Fibroblast of lung (primary cell): ENCODE results near the gene IKBKE. TPM values are rescaled to one million over a fixed set of nuclear protein-coding genes. Genes with fewer than 3 reads are reported as not detected.

Source experiments
- DNase-seq, 2 donors: peaks; one replicate each; pipeline versions ENCODE4 v3.0.0 to v3.0.0-alpha.2; 2010; ENCODE audit warnings: low read depth in 2 of 2
- H2AFZ ChIP-seq: 2 replicates; pipeline ENCODE4 v1.5.1; 2012; ENCODE audit warnings: low read length, control low read depth, inconsistent platforms
- H3K27ac ChIP-seq: 2 replicates; pipeline ENCODE4 v1.5.1; 2011; ENCODE audit warnings: low read length, control low read depth; ENCODE audit not compliant: insufficient read depth
- H3K27me3 ChIP-seq: 2 replicates; pipeline ENCODE4 v1.5.1; 2011; ENCODE audit warnings: mild to moderate bottlenecking, low read length; ENCODE audit not compliant: control insufficient read depth, insufficient read depth
- H3K36me3 ChIP-seq: 2 replicates; pipeline ENCODE4 v1.5.1; 2011; ENCODE audit warnings: low read length; ENCODE audit not compliant: control insufficient read depth, insufficient read depth
- H3K4me1 ChIP-seq: 2 replicates; pipeline ENCODE4 v1.5.1; 2011; ENCODE audit warnings: low read length; ENCODE audit not compliant: control insufficient read depth, insufficient read depth; ENCODE audit errors: extremely low read depth
- H3K4me2 ChIP-seq: 2 replicates; pipeline ENCODE4 v1.5.1; 2011; ENCODE audit warnings: low read length, control low read depth; ENCODE audit not compliant: insufficient read depth; ENCODE audit errors: extremely low read depth
- H3K4me3 ChIP-seq, 4 experiments: fragments of 200-600 bp in 1 of 4; sonication (generic) in 1 of 4; replicated peaks in 1 of 4; 2 replicates each; pipeline ENCODE4 v1.5.1; 2011 to 2016; ENCODE audit warnings: low read length in 4 of 4, low read depth in 3 of 4, mild to moderate bottlenecking in 3 of 4, control low read depth in 2 of 4, inconsistent platforms in 1 of 4, mixed read lengths in 1 of 4; ENCODE audit not compliant: insufficient read depth in 1 of 4; ENCODE audit errors: control extremely low read depth in 1 of 4
- H3K79me2 ChIP-seq: 2 replicates; pipeline ENCODE4 v1.5.1; 2012; ENCODE audit warnings: mild to moderate bottlenecking, low read length, inconsistent platforms; ENCODE audit not compliant: control insufficient read depth, insufficient read depth
- H3K9ac ChIP-seq: 2 replicates; pipeline ENCODE4 v1.5.1; 2011; ENCODE audit warnings: mild to moderate bottlenecking, low read length, control low read depth; ENCODE audit not compliant: insufficient read depth
- H3K9me3 ChIP-seq: 2 replicates; pipeline ENCODE4 v1.5.1; 2012; ENCODE audit warnings: low read depth, low read length; ENCODE audit not compliant: control insufficient read depth, insufficient read depth
- H4K20me1 ChIP-seq: 2 replicates; pipeline ENCODE4 v1.5.1; 2011; ENCODE audit warnings: low read length; ENCODE audit not compliant: control insufficient read depth, insufficient read depth; ENCODE audit errors: extremely low read depth
- CTCF ChIP-seq, 2 donors: IDR thresholded peaks in 1 of 2; conservative IDR thresholded peaks in 1 of 2; 1 replicate in 1 of 2; 2 replicates in 1 of 2; pipeline ENCODE4 v1.5.1; 2011 to 2012; ENCODE audit warnings: low read length in 2 of 2, control low read depth in 1 of 2, inconsistent platforms in 1 of 2, low read depth in 1 of 2, mild to moderate bottlenecking in 1 of 2
- EZH2 ChIP-seq: IDR thresholded peaks from 2 replicates; pipeline ENCODE4 v1.5.1; 2012; ENCODE audit warnings: low read length, control low read depth, mild to moderate bottlenecking; ENCODE audit errors: missing control alignments
- polyA plus RNA-seq, 2 donors: library from polyadenylated mRNA; depleted of rRNA in 1 of 2; stranded (reverse) in 1 of 2; unstranded in 1 of 2; fragments of >200 nt; gene quantifications; 2 replicates each; pipeline ENCODE4 v1.2.1, GENCODE V29; 2011 to 2012; ENCODE audit warnings: missing spikeins in 1 of 2
- total RNA-seq: library from RNA; depleted of rRNA; stranded (reverse); fragments of >200 nt; gene quantifications from 2 replicates; pipeline ENCODE4 v1.2.1, GENCODE V29; 2014

Gene IKBKE
- total and polyA plus RNA-seq, 2 donors (not counting 1 experiment from before 2014, with no cell fraction given): 9.6 to 12.4 TPM

DNA sequence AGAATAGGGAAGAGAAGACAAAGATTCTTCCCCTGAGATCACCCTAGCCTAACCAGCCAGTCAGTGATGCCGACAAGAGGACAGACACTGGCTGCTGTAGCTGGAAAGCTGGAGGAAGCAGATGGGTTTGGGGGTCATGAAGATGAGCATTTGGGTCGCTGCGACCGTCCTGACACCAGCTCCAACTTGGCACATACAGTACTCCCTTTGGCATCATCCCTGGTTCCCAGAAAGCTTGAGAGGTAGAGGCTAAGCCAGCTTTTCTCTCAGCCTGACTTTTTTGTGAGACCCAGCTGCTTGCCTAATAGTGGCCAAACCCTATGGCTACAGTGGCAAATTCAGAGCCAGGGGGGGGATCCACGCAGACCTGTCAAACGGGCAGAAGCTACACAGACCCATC lies 43.0 kb upstream of the IKBKE start:
- H3K4me1 ChIP-seq: peaks cover 14% of the 10 kb centered on the region
- H3K36me3 ChIP-seq: peaks cover 7% of the 10 kb centered on the region
- no peak overlapping the region for H3K27ac ChIP-seq
- no peaks in the 10 kb centered on the region for H4K20me1 ChIP-seq
- H3K4me3 ChIP-seq: no peak overlapping the region
- DNase-seq: no peak
- TF ChIP-seq EZH2: no peak
- TF ChIP-seq CTCF (conservative IDR thresholded peaks at IDR 0.05 in 1 of 2, IDR thresholded peaks at IDR 0.05 in 1 of 2; ENCODE audit: low read depth in 1 of 2, low read length in 2 of 2): no peak
- no peaks in the 10 kb centered on the region for H3K27me3 ChIP-seq
- no peaks in the 10 kb centered on the region for H3K79me2 ChIP-seq
- H2AFZ ChIP-seq: no peak overlapping the region
- H3K4me2 ChIP-seq: no peak overlapping the region
- H3K9me3 ChIP-seq: no peaks in the 10 kb centered on the region
- H3K9ac ChIP-seq: no peak overlapping the region

DNA sequence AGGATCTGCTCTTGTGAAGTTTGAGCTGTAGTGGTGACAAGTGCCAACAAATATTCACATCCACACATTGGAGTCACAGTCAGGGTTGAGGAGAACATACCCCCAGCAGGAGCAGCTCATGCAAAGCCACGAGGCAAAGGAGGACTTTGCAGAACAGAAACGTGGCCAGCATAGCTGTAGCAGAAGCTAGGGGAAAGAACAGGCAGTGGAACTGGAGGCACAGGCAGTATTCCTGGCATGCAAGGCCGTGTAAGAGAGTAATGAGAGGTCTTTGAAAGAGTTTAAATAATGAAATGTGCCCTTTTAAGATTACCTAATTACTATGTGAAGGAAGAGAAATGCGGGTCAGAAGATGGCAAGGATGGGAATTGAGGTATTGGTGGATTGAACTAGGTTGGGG lies 40.9 kb upstream of the IKBKE start:
- Histone ChIP-seq H3K27ac (peak overlapping the region; percentile 58), H3K9ac (no peak overlapping the region), H3K4me2 (no peak overlapping the region)

More for the DNA sequence above, 40.9 kb upstream of the IKBKE start:
- DNase-seq: no peak
- Histone ChIP-seq H3K36me3 (peaks cover 7% of the 10 kb centered on the region), H3K9me3 (no peaks in the 10 kb centered on the region), H3K79me2 (no peaks in the 10 kb centered on the region), H3K4me3 (no peak overlapping the region), H3K27me3 (no peaks in the 10 kb centered on the region), H2AFZ (no peak overlapping the region), H3K4me1 (peaks cover 14% of the 10 kb centered on the region), H4K20me1 (no peaks in the 10 kb centered on the region)
- TF ChIP-seq CTCF (conservative IDR thresholded peaks at IDR 0.05 in 1 of 2, IDR thresholded peaks at IDR 0.05 in 1 of 2; ENCODE audit: low read depth in 1 of 2, low read length in 2 of 2) (no peak), EZH2 (no peak)
